Naive B cell (primary cell): Measurements from ENCODE around the gene KMT2D. TPM values are rescaled to one million over a fixed set of nuclear protein-coding genes. Genes with fewer than 3 reads are reported as not detected.
A peak's percentile ranks its signal among the peaks of the same experiment; 100 is the strongest.

Source experiments
- ATAC-seq, 2 donors: fragments of 150-1000 bp; cut with Tn5 transposase; 2 replicates each; pipeline ENCODE4 v1.10.0; 2021; ENCODE audit warnings: low read depth in 2 of 2, mild to moderate bottlenecking in 2 of 2, moderate library complexity in 2 of 2
- DNase-seq: peaks from one replicate; pipeline ENCODE4 v3.0.0; 2022
- H3K27ac Mint-ChIP-seq, 6 donors: one replicate each; pipeline ENCODE4 v1.8.0; 2020 to 2022; ENCODE audit warnings: mild to moderate bottlenecking in 6 of 6, mixed read lengths in 6 of 6, moderate library complexity in 5 of 6, inconsistent platforms in 2 of 6
- H3K27me3 Mint-ChIP-seq, 3 donors: one replicate each; pipeline ENCODE4 v1.8.0; 2021 to 2022; ENCODE audit warnings: mixed read lengths in 3 of 3, mild to moderate bottlenecking in 1 of 3
- H3K36me3 Mint-ChIP-seq, 2 donors: one replicate each; pipeline ENCODE4 v1.8.0; 2020 to 2022; ENCODE audit warnings: mixed read lengths in 2 of 2, inconsistent platforms in 1 of 2, mild to moderate bottlenecking in 1 of 2
- H3K4me1 Mint-ChIP-seq, 3 donors: one replicate each; pipeline ENCODE4 v1.8.0; 2020 to 2022; ENCODE audit warnings: mixed read lengths in 3 of 3, inconsistent platforms in 1 of 3, mild to moderate bottlenecking in 1 of 3, moderate library complexity in 1 of 3
- H3K4me3 Mint-ChIP-seq, 8 donors: one replicate each; pipeline ENCODE4 v1.8.0; 2020 to 2022; ENCODE audit warnings: mild to moderate bottlenecking in 8 of 8, mixed read lengths in 8 of 8, moderate library complexity in 8 of 8, inconsistent platforms in 2 of 8
- H3K9me3 Mint-ChIP-seq, 7 donors: one replicate each; pipeline ENCODE4 v1.8.0; 2020 to 2022; ENCODE audit warnings: mixed read lengths in 7 of 7, mild to moderate bottlenecking in 5 of 7, inconsistent platforms in 2 of 7, moderate library complexity in 1 of 7
- polyA plus RNA-seq, 6 donors: library from polyadenylated mRNA; unstranded; fragments of 300-500 nt; fragmentation: Illumina TruSeq; gene quantifications; one replicate each; pipeline ENCODE4 v1.2.3, GENCODE V29; 2021; ENCODE audit warnings: low read depth in 6 of 6

KMT2D gene
- polyA plus RNA-seq, 6 donors from 2014 or later = 2.6 to 33.6 (median 9.7) TPM

DNA sequence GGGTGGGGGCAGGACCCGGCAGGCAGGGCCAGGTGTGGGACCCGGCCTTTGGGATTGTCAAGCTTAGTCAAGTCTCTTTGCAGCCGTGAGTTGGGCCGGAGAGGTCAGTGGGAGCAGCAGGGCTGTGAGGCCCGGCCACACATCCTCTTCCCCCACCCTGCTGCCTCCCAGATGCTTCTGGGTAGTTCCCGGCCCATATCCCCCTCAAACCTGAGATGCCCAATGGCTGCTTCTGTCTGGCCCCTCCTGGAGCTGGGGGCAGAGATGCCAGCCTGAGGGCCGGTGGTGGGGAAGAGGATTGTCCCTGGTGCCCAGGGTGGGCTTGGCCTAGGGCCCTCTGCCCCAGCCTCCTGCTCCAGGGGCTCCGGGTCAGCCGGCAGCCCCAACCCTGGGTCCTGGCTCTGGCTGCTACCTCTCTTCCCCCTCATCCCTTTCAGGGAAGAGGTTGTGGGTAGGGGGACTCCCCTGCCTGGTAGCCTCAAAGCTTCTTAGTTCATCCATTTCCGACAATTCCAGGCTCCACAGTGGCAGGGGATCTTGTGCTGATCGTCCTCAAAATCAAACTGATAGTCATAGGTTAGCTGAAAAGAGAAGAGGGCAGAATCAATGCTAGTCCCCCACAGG lies 39.2 kb downstream of the KMT2D start:
- Mint-ChIP-seq H3K9me3 (no peaks in the 10 kb centered on the region), H3K4me1 (peaks cover 22 to 36% (median 30%) of the 10 kb centered on the region in 3 donors), H3K36me3 (peaks cover 15 to 22% of the 10 kb centered on the region in 2 donors), H3K27ac (peak overlapping the region; percentile 46 to 99 (median 68)), H3K27me3 (no peaks in the 10 kb centered on the region), H3K4me3 (no peak overlapping the region)
- DNase-seq = no peak
- ATAC-seq = no peak

DNA sequence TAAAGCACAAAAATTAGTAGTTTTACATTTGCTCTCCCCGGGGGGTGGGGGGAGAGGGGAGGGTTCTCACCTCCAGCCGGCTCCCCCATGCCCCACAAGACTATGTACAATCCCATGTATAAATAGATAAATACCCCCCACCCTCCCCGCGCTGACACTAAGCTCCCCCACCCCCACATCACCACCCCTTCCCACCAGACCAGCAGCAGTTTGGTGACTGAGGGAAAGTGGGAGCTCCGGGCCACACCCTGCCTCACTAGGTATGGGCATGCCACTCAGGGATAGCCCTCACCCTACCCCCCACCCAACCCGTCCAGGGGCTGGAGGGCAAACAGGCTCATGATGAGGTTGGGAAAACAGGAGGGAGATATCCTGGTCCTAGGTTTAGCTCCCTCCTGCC lies 40.2 kb downstream of the KMT2D start:
- Mint-ChIP-seq H3K4me1 (peaks cover 25 to 43% (median 27%) of the 10 kb centered on the region in 3 donors), H3K4me3 (no peak overlapping the region), H3K9me3 (no peaks in the 10 kb centered on the region), H3K27me3 (no peaks in the 10 kb centered on the region), H3K36me3 (peaks cover 13 to 15% of the 10 kb centered on the region in 2 donors), H3K27ac (peak overlapping the region in 4 of 6 donors; percentile 26 to 99 (median 79))
- ATAC-seq = no peak
- no peak for DNase-seq

DNA sequence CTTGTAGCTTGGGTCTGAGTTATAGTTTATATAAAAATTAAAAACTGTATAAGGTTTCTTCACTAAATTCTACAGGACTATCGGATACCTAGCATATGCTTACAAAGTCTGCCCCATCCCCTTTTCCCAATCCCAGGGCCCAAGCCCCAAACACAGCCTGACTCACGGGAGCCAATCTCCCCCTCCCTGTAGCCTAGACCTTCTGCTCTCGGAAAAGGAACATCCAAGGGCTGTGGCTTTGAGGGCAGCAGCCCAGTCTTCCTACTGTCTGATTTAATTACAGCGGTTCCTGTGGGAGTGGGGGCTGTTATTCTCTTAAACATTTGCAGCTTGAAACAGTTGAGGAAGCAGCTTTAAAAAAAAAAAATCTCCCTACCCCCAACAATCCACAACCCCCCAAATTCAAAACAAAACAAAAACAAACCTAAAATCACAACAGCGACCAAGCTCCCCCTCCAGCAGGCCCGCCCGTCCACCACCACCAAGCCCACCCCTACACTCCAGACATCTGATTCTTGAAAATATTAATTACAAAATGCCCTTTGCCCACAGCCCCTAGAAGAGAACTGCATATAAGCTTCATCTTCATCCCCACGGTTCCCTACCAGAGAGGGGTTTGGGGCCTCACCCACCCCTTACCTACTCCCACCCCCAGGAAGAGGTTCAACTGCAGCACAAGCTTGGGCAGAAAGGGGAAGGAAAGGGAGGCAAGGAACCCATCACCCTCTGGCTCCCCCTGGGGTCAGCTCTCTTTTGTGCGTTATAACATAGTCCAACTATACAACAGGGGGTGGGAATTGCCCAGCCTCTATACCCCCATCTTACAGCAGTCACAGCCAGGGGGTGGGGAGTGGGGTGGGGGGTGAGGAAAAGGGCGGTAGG lies 40.9 kb downstream of the KMT2D start:
- peak overlapping the region; percentile 74 to 96 (median 93) for H3K4me3 Mint-ChIP-seq
- no peaks in the 10 kb centered on the region for H3K27me3 Mint-ChIP-seq
- ATAC-seq (peak in 1 of 2 donors; percentile 2), DNase-seq (peak; percentile 38)
- H3K9me3 Mint-ChIP-seq = no peaks in the 10 kb centered on the region
- peak overlapping the region; percentile 99 to 100 (median 99) for H3K27ac Mint-ChIP-seq
- peaks cover 10 to 15% of the 10 kb centered on the region in 2 donors for H3K36me3 Mint-ChIP-seq
- H3K4me1 Mint-ChIP-seq = peaks cover 25 to 40% (median 34%) of the 10 kb centered on the region in 3 donors

DNA sequence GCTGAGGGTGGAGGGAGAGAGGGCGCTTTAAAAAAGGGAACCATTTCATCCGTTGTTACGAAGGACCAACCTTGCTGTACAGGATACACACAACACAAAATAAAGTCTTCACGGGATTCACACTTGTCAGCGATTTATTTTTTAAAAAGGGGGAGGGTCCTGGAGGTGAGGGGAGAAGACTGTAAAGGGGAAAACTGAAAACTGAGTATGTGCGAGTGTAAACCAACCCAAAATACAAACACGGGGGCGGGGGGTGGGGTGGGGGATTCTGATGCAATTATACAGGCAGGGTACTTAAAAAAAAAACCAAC lies 41.5 kb downstream of the KMT2D start:
- H3K9me3 Mint-ChIP-seq = no peaks in the 10 kb centered on the region
- DNase-seq = no peak
- H3K27ac Mint-ChIP-seq = peak overlapping the region; percentile 99 to 100 (median 99)
- H3K4me1 Mint-ChIP-seq = peaks cover 29 to 40% (median 35%) of the 10 kb centered on the region in 3 donors
- H3K36me3 Mint-ChIP-seq = peaks cover 10 to 15% of the 10 kb centered on the region in 2 donors
- H3K27me3 Mint-ChIP-seq = no peaks in the 10 kb centered on the region
- peak; percentile 63 for ATAC-seq
- peak overlapping the region; percentile 79 to 96 (median 93) for H3K4me3 Mint-ChIP-seq

DNA sequence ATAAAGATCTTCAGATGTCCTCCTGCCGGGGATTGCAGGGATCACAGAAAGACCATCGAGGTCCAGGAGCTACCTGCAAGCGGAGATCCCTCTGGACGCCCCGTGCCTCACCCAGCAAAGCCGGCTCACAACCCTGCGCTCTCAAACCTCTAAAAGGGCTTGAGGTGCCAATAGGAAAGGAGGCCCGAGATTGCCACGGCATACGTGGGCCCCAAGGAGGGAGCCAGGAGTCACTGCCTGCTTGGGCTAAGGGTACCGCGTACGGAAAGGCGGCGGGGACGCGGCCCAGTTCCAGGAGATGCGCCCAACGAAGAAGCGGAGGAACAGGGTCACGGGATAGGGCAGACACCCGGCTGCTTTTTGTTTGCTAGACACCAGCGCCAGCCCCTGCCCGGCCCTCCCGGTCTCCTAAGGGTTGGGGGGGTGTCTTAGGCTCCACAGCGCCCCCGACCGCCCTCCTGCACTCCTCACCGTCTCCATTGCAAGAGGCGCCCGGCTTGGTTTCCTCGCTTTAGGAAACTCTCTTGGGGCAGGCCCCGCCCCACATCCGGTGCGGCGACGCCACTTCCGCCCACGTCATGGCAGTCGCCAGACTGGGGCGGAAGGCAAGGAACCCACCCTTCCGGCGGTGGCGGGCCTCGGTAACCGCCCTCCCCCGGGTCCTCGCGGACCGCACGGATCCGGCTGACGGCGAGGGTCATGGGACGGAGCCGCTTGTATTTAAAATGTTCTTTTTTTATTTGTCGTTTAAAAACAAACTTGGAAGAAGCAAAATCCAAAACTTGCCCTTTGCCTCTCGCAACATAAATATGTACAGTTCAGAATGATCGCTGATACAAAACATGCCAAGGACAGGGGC lies 42.1 kb downstream of the KMT2D start, which contains the start of gene PRKAG1:
PRKAG1 (minus strand) TSS at position 516 of the 859 bp plus-strand sequence; CDS start at position 480, 36 bp downstream.
- Mint-ChIP-seq H3K27ac (peak within 1 kb of the TSS; percentile 99 to 100 (median 99)), H3K36me3 (peaks cover 10 to 15% of the 10 kb centered on the region in 2 donors), H3K4me3 (peak within 1 kb of the TSS; percentile 79 to 96 (median 93)), H3K27me3 (no peaks in the 10 kb centered on the region), H3K9me3 (no peaks in the 10 kb centered on the region), H3K4me1 (peaks cover 29 to 40% (median 35%) of the 10 kb centered on the region in 3 donors)
- peak; percentile 98 for DNase-seq
- ATAC-seq = peak; percentile 84 to 87

DNA sequence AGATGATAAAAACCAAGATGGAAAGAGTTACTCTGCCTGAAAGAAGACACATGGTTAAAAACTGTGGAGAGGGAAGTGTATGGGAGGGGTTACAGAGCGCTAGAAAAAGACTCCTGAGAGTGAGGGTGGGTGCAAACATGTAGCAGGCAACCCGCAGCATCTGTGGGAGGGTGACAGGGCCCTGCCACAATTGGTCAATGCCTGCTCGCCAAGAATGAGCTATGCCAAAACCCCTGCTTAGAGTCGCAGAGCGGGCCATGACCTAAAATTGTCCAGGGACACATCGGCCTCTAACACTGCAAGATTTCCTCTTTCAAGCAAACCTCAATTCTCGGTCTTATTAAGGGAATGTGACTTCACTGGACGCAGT lies 42.7 kb downstream of the KMT2D start:
- ATAC-seq (no peak), DNase-seq (no peak)
- H3K27ac Mint-ChIP-seq = peak overlapping the region; percentile 99 to 100 (median 99)
- peaks cover 10 to 13% of the 10 kb centered on the region in 2 donors for H3K36me3 Mint-ChIP-seq
- H3K4me1 Mint-ChIP-seq = peaks cover 29 to 40% (median 35%) of the 10 kb centered on the region in 3 donors
- peak overlapping the region; percentile 79 to 96 (median 93) for H3K4me3 Mint-ChIP-seq
- no peaks in the 10 kb centered on the region for H3K9me3 Mint-ChIP-seq
- H3K27me3 Mint-ChIP-seq = no peaks in the 10 kb centered on the region

DNA sequence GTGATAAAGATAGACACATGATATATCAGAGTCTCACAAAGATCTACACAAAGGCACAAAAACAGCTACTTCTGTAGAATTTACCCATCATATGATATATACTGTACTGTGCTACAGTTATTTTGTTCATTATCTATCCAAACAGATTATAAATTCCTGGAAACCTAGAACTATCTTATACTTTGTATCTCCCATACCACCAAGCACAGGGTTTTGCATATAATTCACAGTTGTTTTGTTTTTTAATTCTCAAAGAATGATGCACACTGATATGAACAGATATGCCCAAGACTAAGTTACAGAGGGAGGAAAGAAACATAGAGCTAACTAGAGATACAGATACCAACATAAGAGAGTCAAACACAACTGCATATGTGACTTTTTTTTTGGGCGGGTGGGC lies 45.4 kb downstream of the KMT2D start:
- Mint-ChIP-seq H3K27ac (peak overlapping the region in 1 of 6 donors; percentile 57), H3K4me1 (peaks cover 29 to 40% (median 33%) of the 10 kb centered on the region in 3 donors), H3K4me3 (peak overlapping the region in 1 of 8 donors; percentile 66), H3K27me3 (no peaks in the 10 kb centered on the region), H3K9me3 (no peaks in the 10 kb centered on the region), H3K36me3 (peaks cover 4 to 7% of the 10 kb centered on the region in 2 donors)
- ATAC-seq (no peak), DNase-seq (no peak)

DNA sequence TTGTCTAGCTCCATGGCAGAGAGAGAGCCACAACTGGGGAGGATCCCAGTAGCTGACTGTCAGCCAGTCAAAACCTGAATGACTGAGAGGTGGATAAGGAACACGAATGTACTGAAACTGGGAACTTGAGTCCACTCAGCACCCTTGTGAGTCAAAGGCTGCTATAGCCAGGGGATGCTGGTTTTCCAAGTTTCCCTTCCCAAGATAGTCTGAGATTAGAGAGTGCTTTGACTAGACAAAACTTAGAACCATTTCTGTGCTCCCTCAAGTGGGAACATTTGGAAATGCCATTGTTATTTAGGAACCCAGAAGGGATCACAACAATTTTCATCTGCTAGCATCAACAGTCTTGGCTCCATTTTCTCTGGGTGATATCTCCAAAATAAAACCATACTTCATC lies 46.0 kb downstream of the KMT2D start:
- H3K36me3 Mint-ChIP-seq = peaks cover 4 to 7% of the 10 kb centered on the region in 2 donors

DNA sequence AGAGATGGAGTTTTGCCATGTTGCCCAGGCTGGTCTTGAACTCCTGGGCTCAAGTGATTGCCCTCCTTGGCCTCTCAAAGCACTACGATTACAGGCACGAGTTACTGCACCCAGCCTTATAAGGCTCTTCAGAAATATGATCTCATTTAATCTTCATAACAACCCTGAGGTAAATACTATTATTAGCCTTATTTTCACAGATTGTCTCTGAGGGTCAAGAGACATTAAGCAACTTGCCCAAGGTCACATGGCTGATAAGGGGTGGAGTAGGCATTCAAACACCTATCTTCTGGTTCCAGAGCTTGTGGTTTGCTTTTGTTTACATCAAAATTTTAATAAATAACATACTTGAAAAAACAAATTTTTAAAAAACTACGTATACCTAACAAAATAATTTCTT lies 47.2 kb downstream of the KMT2D start:
- Mint-ChIP-seq H3K27ac (no peak overlapping the region), H3K4me1 (peaks cover 17 to 22% (median 22%) of the 10 kb centered on the region in 3 donors), H3K27me3 (no peaks in the 10 kb centered on the region), H3K36me3 (peaks cover 10% of the 10 kb centered on the region in 2 donors), H3K4me3 (no peak overlapping the region), H3K9me3 (no peaks in the 10 kb centered on the region)
- ATAC-seq (no peak), DNase-seq (no peak)

More for the DNA sequence above, 46.0 kb downstream of the KMT2D start:
- H3K27ac Mint-ChIP-seq = no peak overlapping the region
- H3K27me3 Mint-ChIP-seq = no peaks in the 10 kb centered on the region
- ATAC-seq (no peak), DNase-seq (no peak)
- H3K4me1 Mint-ChIP-seq = peaks cover 23 to 33% (median 28%) of the 10 kb centered on the region in 3 donors
- H3K4me3 Mint-ChIP-seq = no peak overlapping the region
- H3K9me3 Mint-ChIP-seq = no peaks in the 10 kb centered on the region

DNA sequence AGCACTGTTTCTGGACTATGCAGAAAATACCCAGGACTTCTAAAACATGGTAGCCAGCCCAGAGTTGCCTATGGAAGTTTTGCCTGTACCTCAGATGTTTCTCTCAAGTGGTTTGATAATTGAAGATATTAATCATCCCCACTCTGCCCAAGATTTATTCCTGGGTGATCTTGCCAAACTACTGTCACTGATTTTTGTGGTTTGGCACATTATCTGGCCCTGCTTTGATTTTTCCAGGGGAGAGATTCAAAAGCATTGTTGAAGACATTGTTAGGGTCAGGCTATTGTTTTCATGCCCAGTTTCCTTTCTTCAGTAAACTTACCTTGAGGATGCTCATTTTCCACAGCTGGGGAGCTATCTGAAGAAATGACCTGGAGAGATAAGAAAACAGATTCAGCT lies 47.9 kb downstream of the KMT2D start:
- Mint-ChIP-seq H3K4me3 (no peak overlapping the region), H3K27ac (no peak overlapping the region), H3K4me1 (peaks cover 15 to 18% (median 17%) of the 10 kb centered on the region in 3 donors), H3K9me3 (no peaks in the 10 kb centered on the region), H3K36me3 (peaks cover 14 to 15% of the 10 kb centered on the region in 2 donors), H3K27me3 (no peaks in the 10 kb centered on the region)
- DNase-seq (no peak), ATAC-seq (no peak)
